Gastrocnemius medialis (tissue), 4 donors: ENCODE data around the gene RPL29. TPM values are rescaled to one million over a fixed set of nuclear protein-coding genes. Genes with fewer than 3 reads are reported as not detected.

Source experiments
- ATAC-seq, 2 donors: fragments of 150-250 bp; one replicate each; pipeline ENCODE4 v1.9.1; 2016
- DNase-seq, 2 donors: peaks; one replicate each; pipeline ENCODE4 v3.0.0-alpha.2; 2019
- H3K27ac ChIP-seq, 4 donors: fragments of 200-600 bp; sonication (generic); 1 replicate in 1 of 4; 2 replicates in 3 of 4; pipeline ENCODE4 v1.5.1; 2016 to 2018; ENCODE audit warnings: mild to moderate bottlenecking in 2 of 4, moderate library complexity in 1 of 4
- H3K27me3 ChIP-seq, 3 donors: fragments of 200-600 bp; sonication (generic) in 2 of 3; 1 replicate in 1 of 3; 2 replicates in 2 of 3; pipeline versions ENCODE4 v1.5.1 to v1.6.0; 2016 to 2019; ENCODE audit warnings: mild to moderate bottlenecking in 1 of 3, moderate library complexity in 1 of 3
- H3K36me3 ChIP-seq, 2 donors: fragments of 200-600 bp; sonication (generic) in 1 of 2; one replicate each; pipeline ENCODE4 v1.5.1; 2017 to 2018
- H3K4me1 ChIP-seq, 2 donors: fragments of 200-600 bp; sonication (generic) in 1 of 2; one replicate each; pipeline ENCODE4 v1.5.1; 2016 to 2017; ENCODE audit warnings: mild to moderate bottlenecking in 2 of 2
- H3K4me3 ChIP-seq, 4 donors: fragments of 200-600 bp; sonication (generic) in 3 of 4; 1 replicate in 1 of 4; 2 replicates in 3 of 4; pipeline ENCODE4 v1.5.1; 2016 to 2019; ENCODE audit warnings: mild to moderate bottlenecking in 2 of 4
- H3K9me3 ChIP-seq, 3 donors: fragments of 200-600 bp; sonication (generic) in 2 of 3; 1 replicate in 1 of 3; 2 replicates in 2 of 3; pipeline ENCODE4 v1.5.1; 2016 to 2019
- CTCF ChIP-seq, 5 experiments: fragments of 450-650 bp in 3 of 5; fragments of 200-600 bp in 2 of 5; sonication (generic) in 2 of 5; IDR thresholded peaks in 4 of 5; conservative IDR thresholded peaks in 1 of 5; 1 replicate in 4 of 5; 2 replicates in 1 of 5; pipeline ENCODE4 v1.5.1; 2016 to 2019; ENCODE audit warnings: antibody characterized with exemption in 5 of 5, mild to moderate bottlenecking in 3 of 5, moderate library complexity in 3 of 5
- POLR2A ChIP-seq, 2 donors: fragments of 450-650 bp; IDR thresholded peaks; one replicate each; pipeline ENCODE4 v1.6.1; 2017; ENCODE audit warnings: antibody characterized with exemption in 2 of 2, mild to moderate bottlenecking in 2 of 2, moderate library complexity in 2 of 2
- in situ Hi-C, 4 donors: fragments of 200-750 bp; cut with MboI; loops; one replicate each; pipeline versions ENCODE4 v1.15.0 to v1.8.0; 2017; ENCODE audit warnings: low sequenced_read_pairs in 4 of 4
- intact Hi-C: fragments of 100-400 bp; cut with DNase I; formaldehyde crosslinking; loops from one replicate; pipeline ENCODE4 v1.15.1; 2023; ENCODE audit warnings: low total_unique reads
- total RNA-seq, 4 donors: library from RNA; depleted of rRNA; stranded (reverse); fragments of >200 nt; gene quantifications; one replicate each; pipeline versions ENCODE4 v1.1.0 to v1.2.3, GENCODE V29; 2016

The RPL29 gene
- total RNA-seq, 4 donors from 2014 or later, result 1,885 to 2,483 (median 2,154) TPM

- Histone ChIP-seq H3K4me3 (peak overlapping the region in 2 of 4 donors; percentile 42 to 59), H3K9me3 (no peaks in the 10 kb centered on the region), H3K27me3 (no peaks in the 10 kb centered on the region), H3K36me3 (no peaks in the 10 kb centered on the region), H3K27ac (peak overlapping the region; percentile 95 to 98 (median 96)), H3K4me1 (peaks cover 94 to 97% of the 10 kb centered on the region in 2 donors)
- in situ Hi-C loops, result no loop called here
- no peak for ATAC-seq
- TF ChIP-seq CTCF (IDR thresholded peaks at IDR 0.05 in 4 of 5, conservative IDR thresholded peaks at IDR 0.05 in 1 of 5) (no peak), POLR2A (IDR thresholded peaks at IDR 0.05) (peak in 1 of 2 donors; percentile 38)
- intact Hi-C loops, result loop anchor here (2.0 kb wide), 1 partner anchor 821 kb away; no protein-coding TSS in a partner anchor
- DNase-seq, result peak in 1 of 2 donors; percentile 82
Measured at GRCh38 chr3:52021489-52022268, 26.0 kb upstream of the RPL29 start.

GRCh38 chr3:52020796-52021195, 25.1 kb upstream of the RPL29 start:
- no peak for DNase-seq
- H3K4me1 ChIP-seq, result peaks cover 94 to 96% of the 10 kb centered on the region in 2 donors
- no peaks in the 10 kb centered on the region for H3K9me3 ChIP-seq
- intact Hi-C loops (no loop called here), in situ Hi-C loops (no loop called here)
- no peaks in the 10 kb centered on the region for H3K27me3 ChIP-seq
- H3K4me3 ChIP-seq, result no peak overlapping the region
- H3K27ac ChIP-seq, result peak overlapping the region; percentile 95 to 98 (median 96)
- no peak for ATAC-seq
- H3K36me3 ChIP-seq, result no peaks in the 10 kb centered on the region
- TF ChIP-seq POLR2A (IDR thresholded peaks at IDR 0.05), result no peak
- no peak for TF ChIP-seq CTCF (IDR thresholded peaks at IDR 0.05 in 4 of 5, conservative IDR thresholded peaks at IDR 0.05 in 1 of 5)

- H3K9me3 ChIP-seq, result no peaks in the 10 kb centered on the region
- H3K27ac ChIP-seq, result peak overlapping the region; percentile 95 to 98 (median 96)
- H3K4me1 ChIP-seq, result peaks cover 86 to 93% of the 10 kb centered on the region in 2 donors
- peak; percentile 89 to 98 for DNase-seq
- no peak overlapping the region for H3K4me3 ChIP-seq
- H3K36me3 ChIP-seq, result no peaks in the 10 kb centered on the region
- intact Hi-C loops, result no loop called here
- peak; percentile 64 to 73 for ATAC-seq
- TF ChIP-seq CTCF (IDR thresholded peaks at IDR 0.05 in 4 of 5, conservative IDR thresholded peaks at IDR 0.05 in 1 of 5) (no peak), POLR2A (IDR thresholded peaks at IDR 0.05) (peak; percentile 78 to 82)
- in situ Hi-C loops, result no loop called here
- H3K27me3 ChIP-seq, result no peaks in the 10 kb centered on the region
Measured at GRCh38 chr3:52019352-52020080, 23.8 kb upstream of the RPL29 start.

GRCh38 chr3:52018319-52019000, 22.8 kb upstream of the RPL29 start:
- no peaks in the 10 kb centered on the region for H3K9me3 ChIP-seq
- H3K27ac ChIP-seq, result peak overlapping the region; percentile 95 to 98 (median 96)
- ATAC-seq, result peak in 1 of 2 donors; percentile 7
- H3K4me3 ChIP-seq, result peak overlapping the region in 1 of 4 donors; percentile 16
- in situ Hi-C loops (no loop called here), intact Hi-C loops (no loop called here)
- TF ChIP-seq POLR2A (IDR thresholded peaks at IDR 0.05), result no peak
- no peak for TF ChIP-seq CTCF (IDR thresholded peaks at IDR 0.05 in 4 of 5, conservative IDR thresholded peaks at IDR 0.05 in 1 of 5)
- DNase-seq, result peak in 1 of 2 donors; percentile 68
- H3K36me3 ChIP-seq, result no peaks in the 10 kb centered on the region
- H3K4me1 ChIP-seq, result peaks cover 76 to 91% of the 10 kb centered on the region in 2 donors
- H3K27me3 ChIP-seq, result no peaks in the 10 kb centered on the region
